Measurements from ENCODE around the gene TMIE. TPM values are rescaled to one million over a fixed set of nuclear protein-coding genes. Genes with fewer than 3 reads are reported as not detected.

Gene TMIE
- total and polyA plus RNA-seq, 2 experiments from 2014 or later: 0.53 to 0.63 TPM

DNA sequence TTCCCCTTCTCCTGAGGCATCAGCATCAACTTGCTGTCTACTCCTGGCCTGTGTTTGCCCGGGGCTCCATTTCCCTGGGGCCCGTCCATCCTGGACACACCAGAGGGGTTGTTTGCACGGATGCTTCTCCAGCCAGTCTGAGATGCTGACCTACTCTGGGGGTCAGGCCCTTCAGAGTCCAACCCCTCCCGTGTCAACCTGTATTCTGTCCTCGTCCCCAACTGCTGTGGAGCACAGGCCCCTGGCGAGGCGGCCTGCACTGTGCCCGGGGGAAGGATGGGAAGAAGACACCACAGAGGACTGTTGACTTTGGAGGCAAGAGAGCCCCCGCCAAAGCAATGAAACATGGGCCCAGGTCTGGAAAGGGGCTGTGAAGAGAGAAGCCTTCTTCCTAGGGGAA is 33.5 kb upstream of the TMIE start:
- Histone ChIP-seq H3K27ac (no peak overlapping the region), H3K36me3 (no peaks in the 10 kb centered on the region), H3K4me1 (ENCODE audit: low read depth) (peaks cover 7% of the 10 kb centered on the region), H3K9me3 (ENCODE audit: low read depth) (no peaks in the 10 kb centered on the region), H3K27me3 (no peaks in the 10 kb centered on the region), H3K4me3 (no peak overlapping the region)
- no peak for TF ChIP-seq CTCF (IDR thresholded peaks at IDR 0.05; ENCODE audit: low read depth, low read length)
- DNase-seq (ENCODE audit: low read depth in 1 of 2, low spot score in 1 of 2): no peak

DNA sequence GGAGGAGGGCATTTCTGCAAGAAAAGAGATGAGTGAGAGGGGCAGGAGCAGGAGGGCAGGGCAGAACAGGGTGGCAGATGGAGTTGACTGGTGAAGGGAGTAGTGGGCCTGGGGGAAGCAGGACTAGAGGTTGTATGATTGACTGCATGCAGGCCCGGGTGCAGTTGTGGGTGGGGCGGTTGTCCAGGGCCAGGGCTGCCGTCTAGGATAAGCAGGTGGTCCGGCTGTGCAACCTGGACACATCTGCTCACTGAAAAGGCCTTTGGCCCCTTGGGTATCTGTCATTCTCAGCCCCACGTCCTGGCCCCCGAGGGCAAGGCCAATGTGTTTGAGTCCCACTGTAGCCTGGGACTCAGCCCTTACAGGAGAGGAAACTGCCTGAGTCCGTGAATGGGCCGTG is 33.1 kb upstream of the TMIE start:
- Histone ChIP-seq H3K9me3 (ENCODE audit: low read depth) (no peaks in the 10 kb centered on the region), H3K4me3 (no peak overlapping the region), H3K27ac (no peak overlapping the region), H3K27me3 (no peaks in the 10 kb centered on the region), H3K36me3 (no peaks in the 10 kb centered on the region), H3K4me1 (ENCODE audit: low read depth) (peaks cover 2% of the 10 kb centered on the region)
- TF ChIP-seq CTCF (IDR thresholded peaks at IDR 0.05; ENCODE audit: low read depth, low read length): no peak
- no peak for DNase-seq (ENCODE audit: low read depth in 1 of 2, low spot score in 1 of 2)

DNA sequence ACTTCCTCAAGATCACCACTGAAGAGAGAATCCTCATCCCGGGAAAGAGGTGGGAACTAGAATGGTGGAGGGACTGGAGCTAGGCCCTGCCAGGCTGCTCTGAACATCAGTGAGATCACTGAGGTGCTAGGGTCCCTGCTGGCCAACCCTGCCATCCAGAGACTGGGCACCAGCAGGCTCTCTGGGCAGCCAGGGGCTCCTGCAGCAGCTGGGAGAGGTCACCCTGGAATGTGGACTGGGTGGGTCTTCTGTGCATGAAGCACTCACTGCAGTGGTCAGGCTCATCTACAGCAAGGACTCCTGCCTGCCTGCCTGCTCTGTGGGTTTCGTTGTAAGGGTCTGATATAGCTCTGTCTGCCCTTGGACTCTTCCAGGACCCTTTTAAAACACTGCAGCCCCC is 32.6 kb upstream of the TMIE start:
- Histone ChIP-seq H3K4me1 (ENCODE audit: low read depth) (no peaks in the 10 kb centered on the region), H3K27ac (no peak overlapping the region), H3K27me3 (no peaks in the 10 kb centered on the region), H3K4me3 (no peak overlapping the region), H3K36me3 (no peaks in the 10 kb centered on the region), H3K9me3 (ENCODE audit: low read depth) (no peaks in the 10 kb centered on the region)
- no peak for DNase-seq (ENCODE audit: low read depth in 1 of 2, low spot score in 1 of 2)
- no peak for TF ChIP-seq CTCF (IDR thresholded peaks at IDR 0.05; ENCODE audit: low read depth, low read length)

- no peaks in the 10 kb centered on the region for H3K27me3 ChIP-seq
- no peaks in the 10 kb centered on the region for H3K36me3 ChIP-seq
- DNase-seq (ENCODE audit: low read depth in 1 of 2, low spot score in 1 of 2): no peak
Observed at GRCh38 chr3:46669191-46669999, 31.8 kb upstream of the TMIE start.

DNA sequence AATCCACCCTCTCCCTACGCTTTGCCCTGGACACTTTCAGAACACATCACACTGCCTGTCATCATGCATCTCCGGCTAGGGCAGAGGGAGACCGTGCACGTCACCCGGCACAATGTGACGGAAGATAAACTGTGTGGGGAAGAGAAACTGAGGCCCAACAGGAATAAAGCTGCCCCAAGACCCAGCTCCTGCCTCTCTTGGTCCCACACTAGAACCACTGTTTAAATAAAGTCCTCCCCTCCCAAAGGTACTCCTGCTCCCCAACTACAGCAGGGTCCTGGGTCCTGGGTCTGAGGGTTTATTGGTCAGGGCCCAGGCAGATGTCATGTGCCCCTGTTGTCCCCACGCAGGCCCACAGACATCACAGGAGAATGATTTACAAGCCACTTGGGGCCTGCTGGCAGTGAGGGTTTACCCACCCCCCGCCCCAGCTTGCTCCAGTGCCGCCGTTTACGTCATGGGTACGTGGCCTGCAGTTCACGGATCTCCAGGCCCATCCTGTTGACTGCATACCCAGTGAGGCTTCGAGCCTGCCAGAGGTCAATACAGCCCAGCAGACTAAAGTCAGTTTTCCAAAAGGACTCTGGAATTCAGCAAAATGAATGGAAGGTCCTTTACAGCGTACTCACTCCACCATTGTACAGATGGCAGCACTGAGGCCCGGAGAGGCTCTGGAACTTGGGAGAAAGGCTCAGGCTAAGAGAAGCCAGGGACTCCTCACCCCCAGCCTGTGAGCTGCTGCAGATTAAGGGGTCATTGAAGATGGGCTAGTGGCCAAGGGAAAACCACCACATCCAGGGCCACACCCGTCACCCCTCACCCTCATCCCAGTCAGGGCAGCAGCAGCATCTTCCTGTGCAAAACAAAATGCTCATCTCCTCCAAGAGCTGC is 30.9 kb upstream of the TMIE start:
- no peaks in the 10 kb centered on the region for H3K4me1 ChIP-seq (ENCODE audit: low read depth)
- H3K9me3 ChIP-seq (ENCODE audit: low read depth): no peaks in the 10 kb centered on the region
- TF ChIP-seq CTCF (IDR thresholded peaks at IDR 0.05; ENCODE audit: low read depth, low read length): no peak
- no peaks in the 10 kb centered on the region for H3K27me3 ChIP-seq
- DNase-seq (ENCODE audit: low read depth in 1 of 2, low spot score in 1 of 2): no peak
- H3K27ac ChIP-seq: no peak overlapping the region
- no peak overlapping the region for H3K4me3 ChIP-seq
- no peaks in the 10 kb centered on the region for H3K36me3 ChIP-seq

More at GRCh38 chr3:46669191-46669999, 31.8 kb upstream of the TMIE start:
- no peak for TF ChIP-seq CTCF (IDR thresholded peaks at IDR 0.05; ENCODE audit: low read depth, low read length)
- Histone ChIP-seq H3K27ac (no peak overlapping the region), H3K4me3 (no peak overlapping the region), H3K4me1 (ENCODE audit: low read depth) (no peaks in the 10 kb centered on the region), H3K9me3 (ENCODE audit: low read depth) (no peaks in the 10 kb centered on the region)
